Right lobe of liver (tissue), 6 donors: Measurements from ENCODE around the gene ADGRG6. TPM values are rescaled to one million over a fixed set of nuclear protein-coding genes. Genes with fewer than 3 reads are reported as not detected.
A peak's percentile ranks its signal among the peaks of the same experiment; 100 is the strongest.
"Not testable (repeated sequence)": the region's sequence is repeated elsewhere in the genome, so short reads cannot be mapped to it uniquely, and the experiment has no call there.

ENCODE experiments used
- ATAC-seq, 4 donors: fragments of 200-7000 bp; cut with Tn5 transposase; one replicate each; pipeline ENCODE4 v1.9.1; 2020; ENCODE audit warnings: mild to moderate bottlenecking in 4 of 4, moderate library complexity in 4 of 4
- DNase-seq, 3 donors: peaks; one replicate each; pipeline ENCODE4 v3.0.0-alpha.2; 2020
- H3K27ac ChIP-seq, 3 donors: fragments of 200-600 bp; one replicate each; pipeline ENCODE4 v1.8.0; 2022
- H3K27me3 ChIP-seq, 2 donors: fragments of 200-600 bp; one replicate each; pipeline ENCODE4 v1.8.0; 2022
- H3K36me3 ChIP-seq, 4 donors: fragments of 200-600 bp; sonication (generic) in 1 of 4; one replicate each; pipeline versions ENCODE4 v1.5.1 to v1.8.0; 2017 to 2022; ENCODE audit warnings: control low read depth in 1 of 4
- H3K4me1 ChIP-seq, 4 donors: fragments of 200-600 bp; sonication (generic) in 1 of 4; one replicate each; pipeline versions ENCODE4 v1.5.1 to v1.8.0; 2017 to 2022; ENCODE audit warnings: control low read depth in 1 of 4
- H3K4me3 ChIP-seq, 3 donors: fragments of 200-600 bp; one replicate each; pipeline ENCODE4 v1.8.0; 2022
- H3K9me3 ChIP-seq, 4 donors: fragments of 200-600 bp; sonication (generic) in 1 of 4; one replicate each; pipeline versions ENCODE4 v1.5.1 to v1.8.0; 2017 to 2022; ENCODE audit warnings: control low read depth in 1 of 4
- CTCF ChIP-seq, 4 donors: fragments of 200-600 bp in 3 of 4; fragments of 450-650 bp in 1 of 4; IDR thresholded peaks; one replicate each; pipeline versions ENCODE4 v1.5.1 to v1.8.0; 2016 to 2022; ENCODE audit warnings: antibody characterized with exemption in 4 of 4, mild to moderate bottlenecking in 2 of 4
- POLR2A ChIP-seq: fragments of 450-650 bp; IDR thresholded peaks from one replicate; pipeline ENCODE4 v1.6.1; 2017; ENCODE audit warnings: antibody characterized with exemption, mild to moderate bottlenecking
- WGBS: methylation state at CpG from one replicate; pipeline ENCODE4 v1.1.6; 2018; ENCODE audit warnings: low coverage, low lambda C conversion rate; ENCODE audit not compliant: insufficient coverage; ENCODE audit errors: missing lambda C conversion rate; 5-methylcytosine and 5-hydroxymethylcytosine counted together
- intact Hi-C, 2 donors: fragments of 100-400 bp; cut with DNase I; formaldehyde crosslinking; loops; one replicate each; pipeline versions ENCODE4 v1.11.2 to v1.14.1; 2022
- total RNA-seq, 6 experiments: library from RNA; depleted of rRNA in 2 of 6; stranded (reverse); fragments of >200 nt in 2 of 6; fragmentation: NEBNext Ultra II Directional in 3 of 6; extraction: Animal tissue kit (Norgen Biotek cat#: 25700) in 3 of 6; gene quantifications; one replicate each; pipeline versions ENCODE4 v1.1.0 to v1.2.4, GENCODE V29; 2016 to 2023
- donor health status: DM: no; HTN: yes; CAD: no.
- donor health status: DM: no; HTN: no; CAD: no.
- donor health status: DM: no; HTN: no; CAD: no.
- donor health status: DM: no; HTN: yes; CAD: no.
- donor health status: DM: no; HTN: yes; CAD: no.

Gene ADGRG6
- total RNA-seq, 6 experiments from 2014 or later: 49.6 to 114 (median 94.6) TPM

- 63% methylated on average over 1 of the region's 1 CpG for WGBS
- TF ChIP-seq CTCF (IDR thresholded peaks at IDR 0.05) (no peak), POLR2A (no peak)
- intact Hi-C loops: no loop called here
- ATAC-seq (no peak), DNase-seq (no peak)
- Histone ChIP-seq H3K27me3 (no peaks in the 10 kb centered on the region), H3K9me3 (no peaks in the 10 kb centered on the region), H3K36me3 (peaks cover 0 to 62% (median 25%) of the 10 kb centered on the region in 4 donors), H3K4me1 (no peaks in the 10 kb centered on the region), H3K4me3 (no peak overlapping the region), H3K27ac (no peak overlapping the region)
These were observed 115.5 kb downstream of the ADGRG6 start for GRCh38 chr6:142417331-142417750.

- H3K4me3 ChIP-seq: no peak overlapping the region
- H3K27me3 ChIP-seq: no peaks in the 10 kb centered on the region
- H3K4me1 ChIP-seq: no peaks in the 10 kb centered on the region
- ATAC-seq: no peak
- no peak overlapping the region for H3K27ac ChIP-seq
- WGBS: 68% methylated on average over 3 of the region's 3 CpGs
- TF ChIP-seq POLR2A: no peak
- TF ChIP-seq CTCF (IDR thresholded peaks at IDR 0.05): no peak
- peaks cover 0 to 55% (median 22%) of the 10 kb centered on the region in 4 donors for H3K36me3 ChIP-seq
- H3K9me3 ChIP-seq: no peaks in the 10 kb centered on the region
- no peak for DNase-seq
- intact Hi-C loops: no loop called here
These were observed 117.3 kb downstream of the ADGRG6 start for GRCh38 chr6:142419071-142419470.

- no peak for TF ChIP-seq CTCF (IDR thresholded peaks at IDR 0.05)
- no peak for TF ChIP-seq POLR2A
- Histone ChIP-seq H3K27ac (no peak overlapping the region), H3K9me3 (no peaks in the 10 kb centered on the region), H3K36me3 (peaks cover 0 to 39% (median 21%) of the 10 kb centered on the region in 4 donors), H3K4me3 (no peak overlapping the region), H3K4me1 (no peaks in the 10 kb centered on the region), H3K27me3 (no peaks in the 10 kb centered on the region)
- DNase-seq: no peak
- no peak for ATAC-seq
- intact Hi-C loops: no loop called here
These were observed 119.0 kb downstream of the ADGRG6 start for GRCh38 chr6:142420802-142421201.

DNA sequence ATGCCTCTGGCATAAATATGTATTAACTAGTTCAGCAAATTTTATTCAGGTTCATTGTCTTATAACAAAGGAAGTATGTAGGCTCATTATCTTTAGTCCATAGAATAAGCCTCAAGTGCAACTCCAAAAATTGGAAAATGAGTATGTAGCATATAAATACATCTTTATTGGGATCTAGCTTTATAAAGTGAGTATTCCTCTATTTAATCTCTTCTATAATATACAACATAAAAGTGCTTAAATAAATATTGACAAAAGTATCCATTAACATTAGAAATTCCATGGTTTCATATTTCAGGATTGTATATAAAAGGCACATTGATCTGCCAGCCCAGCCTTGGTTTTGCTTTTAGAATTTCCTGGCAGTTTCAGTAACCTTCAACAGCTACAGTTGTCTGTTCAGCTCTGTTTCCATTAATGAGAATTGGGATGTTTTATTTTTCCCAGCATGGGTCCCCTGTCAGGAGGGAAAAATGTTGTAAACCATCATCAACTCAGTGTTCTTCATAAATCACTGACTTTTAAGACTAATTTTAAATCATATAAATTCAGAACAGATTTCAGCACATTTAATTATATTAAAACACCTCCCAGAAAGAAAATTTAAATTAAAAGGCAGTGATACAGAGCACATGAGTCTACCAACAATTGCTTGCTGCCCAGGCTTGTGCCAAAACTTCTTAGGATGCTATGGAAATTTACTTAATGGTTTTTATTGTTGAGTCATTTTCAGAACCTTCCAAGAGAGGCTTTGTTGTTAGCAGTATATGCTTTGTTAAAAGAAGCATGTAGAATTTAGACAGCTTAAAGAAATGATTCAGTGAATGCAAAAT, 119.7 kb downstream of the ADGRG6 start:
- ATAC-seq (no peak), DNase-seq (no peak)
- peaks cover 0 to 32% (median 19%) of the 10 kb centered on the region in 4 donors for H3K36me3 ChIP-seq
- TF ChIP-seq CTCF (IDR thresholded peaks at IDR 0.05): no peak
- TF ChIP-seq POLR2A: no peak
- H3K27ac ChIP-seq: no peak overlapping the region
- peaks cover 0 to 4% (median 0%) of the 10 kb centered on the region in 4 donors for H3K4me1 ChIP-seq
- intact Hi-C loops: no loop called here
- no peaks in the 10 kb centered on the region for H3K27me3 ChIP-seq
- H3K4me3 ChIP-seq: no peak overlapping the region
- no peaks in the 10 kb centered on the region for H3K9me3 ChIP-seq

GRCh38 chr6:142426444-142427132, 124.8 kb downstream of the ADGRG6 start:
- H3K27me3 ChIP-seq, H3K36me3 ChIP-seq, intact Hi-C loops, H3K9me3 ChIP-seq, H3K27ac ChIP-seq, H3K4me3 ChIP-seq, H3K4me1 ChIP-seq: not testable (repeated sequence)
- no CpG with 5 or more reads among the region's 2 CpGs for WGBS
- DNase-seq (peak; percentile 26 to 79 (median 67)), ATAC-seq (peak; percentile 82 to 97 (median 92))

DNA sequence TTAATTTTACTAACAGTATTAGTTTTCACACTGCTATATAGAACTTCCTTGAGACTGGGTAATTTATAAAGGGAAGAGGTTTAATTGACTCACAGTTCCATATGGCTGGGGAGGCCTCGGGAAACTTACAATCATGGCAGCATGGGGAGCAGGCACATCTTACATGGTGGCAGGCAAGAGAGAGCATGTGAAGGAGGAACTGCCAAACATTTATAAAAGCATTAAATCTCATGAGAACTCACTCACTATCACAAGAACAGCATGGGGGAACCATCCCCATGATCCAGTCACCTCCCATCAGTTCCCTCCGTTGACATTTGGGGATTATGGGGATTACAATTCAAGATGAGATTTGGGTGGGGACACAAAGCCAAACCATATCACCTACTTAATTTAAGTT, 126.7 kb downstream of the ADGRG6 start:
- H3K9me3 ChIP-seq, H3K27ac ChIP-seq, H3K4me3 ChIP-seq, H3K27me3 ChIP-seq, ATAC-seq, H3K36me3 ChIP-seq, H3K4me1 ChIP-seq, DNase-seq, intact Hi-C loops: not testable (repeated sequence)
- WGBS: 90% methylated on average over 2 of the region's 2 CpGs
